ENCODE measurements around the gene RAB28. TPM values are rescaled to one million over a fixed set of nuclear protein-coding genes. Genes with fewer than 3 reads are reported as not detected.

RAB28 gene
- total RNA-seq, 1 experiment from 2014 or later = 10.4 TPM

GRCh38 chr4:13523591-13524503 is 39.7 kb upstream of the RAB28 start:
- Histone ChIP-seq H3F3A (ENCODE audit: low read length, unreplicated experiment) (no peaks in the 10 kb centered on the region), H3K79me2 (ENCODE audit: low read length) (no peaks in the 10 kb centered on the region), H4K20me1 (ENCODE audit: low read length) (no peaks in the 10 kb centered on the region), H3K27ac (ENCODE audit: low read length) (no peak overlapping the region), H3K4me1 (ENCODE audit: insufficient read depth, low read length) (no peaks in the 10 kb centered on the region), H3K9me3 (ENCODE audit: low read length) (no peaks in the 10 kb centered on the region), H3K36me3 (ENCODE audit: low read depth, low read length) (no peaks in the 10 kb centered on the region), H3K9ac (ENCODE audit: low read length) (no peak overlapping the region), H3K4me3 (ENCODE audit: low read length) (no peak overlapping the region), H2AFZ (ENCODE audit: low read length) (no peak overlapping the region), H3K4me2 (ENCODE audit: low read length) (no peak overlapping the region), H3K9me2 (replicated peaks; ENCODE audit: low read length) (no peaks in the 10 kb centered on the region), H3K27me3 (ENCODE audit: low read length) (peaks cover 44% of the 10 kb centered on the region)
- intact Hi-C loops (cut with micrococcal nuclease) = no loop called here
- DNase-seq (no peak), ATAC-seq (no peak)
- TF ChIP-seq CTCF (conservative IDR thresholded peaks at IDR 0.05; ENCODE audit: low read depth, low read length) (no peak), EZH2 (IDR thresholded peaks at IDR 0.05; ENCODE audit: low read length, unreplicated experiment) (no peak), EZH2phosphoT487 (IDR thresholded peaks at IDR 0.05; ENCODE audit: borderline replicate concordance, low read length) (no peak)
- CTCF ChIA-PET = no interaction called here
- POLR2A ChIA-PET (ENCODE audit: unreplicated experiment) = no interaction called here
- no TSS peak for BruUV-seq (replicated peaks)

- Histone ChIP-seq H2AFZ (ENCODE audit: low read length) (no peak overlapping the region), H3K27me3 (ENCODE audit: low read length) (peaks cover 50% of the 10 kb centered on the region), H3K9ac (ENCODE audit: low read length) (no peak overlapping the region), H3K27ac (ENCODE audit: low read length) (no peak overlapping the region), H3K4me2 (ENCODE audit: low read length) (no peak overlapping the region), H3F3A (ENCODE audit: low read length, unreplicated experiment) (no peaks in the 10 kb centered on the region), H4K20me1 (ENCODE audit: low read length) (no peaks in the 10 kb centered on the region), H3K79me2 (ENCODE audit: low read length) (no peaks in the 10 kb centered on the region), H3K4me3 (ENCODE audit: low read length) (no peak overlapping the region), H3K36me3 (ENCODE audit: low read depth, low read length) (no peaks in the 10 kb centered on the region), H3K9me2 (replicated peaks; ENCODE audit: low read length) (no peaks in the 10 kb centered on the region), H3K4me1 (ENCODE audit: insufficient read depth, low read length) (no peaks in the 10 kb centered on the region), H3K9me3 (ENCODE audit: low read length) (no peaks in the 10 kb centered on the region)
- no peak for TF ChIP-seq EZH2 (IDR thresholded peaks at IDR 0.05; ENCODE audit: low read length, unreplicated experiment)
- no peak for TF ChIP-seq EZH2phosphoT487 (IDR thresholded peaks at IDR 0.05; ENCODE audit: borderline replicate concordance, low read length)
- no peak for TF ChIP-seq CTCF (conservative IDR thresholded peaks at IDR 0.05; ENCODE audit: low read depth, low read length)
- BruUV-seq (replicated peaks) = no TSS peak
- DNase-seq (no peak), ATAC-seq (no peak)
- ChIA-PET CTCF (no interaction called here), POLR2A (ENCODE audit: unreplicated experiment) (no interaction called here)
- intact Hi-C loops (cut with micrococcal nuclease) = no loop called here
Measured at GRCh38 chr4:13523105-13523477, 39.0 kb upstream of the RAB28 start.
